Activated CD8-positive, alpha-beta memory T cell treated with anti-CD3 and anti-CD28 coated beads, Interleukin-2, amount 50 U/mL, for 48 hours (primary cell): Measurements from ENCODE around the gene ABTB1.
"Not testable (repeated sequence)": the region's sequence is repeated elsewhere in the genome, so short reads cannot be mapped to it uniquely, and the experiment has no call there.

Experiments used
- DNase-seq: peaks from one replicate; pipeline ENCODE4 v3.0.0-alpha.2; 2020

The ABTB1 gene

GRCh38 chr3:127673191-127674100, 694 bp downstream of the ABTB1 start:
- DNase-seq, result peak; percentile 78

DNA sequence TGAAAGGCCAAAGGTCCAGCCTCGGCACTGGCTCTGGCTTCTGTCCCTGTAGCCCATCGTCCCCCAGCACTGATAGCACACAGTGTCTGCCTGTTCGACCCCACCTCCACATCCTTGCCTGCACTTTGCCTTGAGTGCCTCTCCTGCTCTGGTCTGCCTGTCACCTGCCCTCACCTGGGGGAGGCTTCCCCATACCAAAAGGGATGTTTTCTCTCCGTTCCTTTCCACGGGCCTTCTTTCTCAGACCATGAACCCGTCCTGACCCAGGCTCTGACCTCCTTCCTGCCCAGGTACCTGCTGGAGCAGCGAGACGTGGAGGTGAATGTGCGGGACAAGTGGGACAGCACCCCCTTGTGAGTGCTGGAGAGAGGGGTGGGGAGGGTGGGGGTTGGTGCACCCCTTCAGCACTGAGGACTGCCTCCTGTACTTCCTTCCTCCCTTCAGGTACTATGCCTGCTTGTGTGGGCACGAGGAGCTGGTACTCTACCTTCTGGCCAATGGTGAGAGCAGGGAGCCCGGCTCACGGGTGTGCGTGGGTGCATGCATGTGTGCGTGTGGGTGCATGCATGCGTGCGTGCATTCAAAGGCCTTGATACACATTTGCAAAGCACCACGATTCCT, 1.5 kb downstream of the ABTB1 start:
- peak; percentile 52 for DNase-seq

GRCh38 chr3:127674790-127675189, 2.0 kb downstream of the ABTB1 start:
- DNase-seq, result peak; percentile 44

- DNase-seq, result no peak
Observed at GRCh38 chr3:127675651-127676391, 3.1 kb downstream of the ABTB1 start.

- no peak for DNase-seq
Observed at GRCh38 chr3:127676456-127676855, 3.7 kb downstream of the ABTB1 start.

GRCh38 chr3:127676921-127677351, 4.2 kb downstream of the ABTB1 start:
- no peak for DNase-seq

DNA sequence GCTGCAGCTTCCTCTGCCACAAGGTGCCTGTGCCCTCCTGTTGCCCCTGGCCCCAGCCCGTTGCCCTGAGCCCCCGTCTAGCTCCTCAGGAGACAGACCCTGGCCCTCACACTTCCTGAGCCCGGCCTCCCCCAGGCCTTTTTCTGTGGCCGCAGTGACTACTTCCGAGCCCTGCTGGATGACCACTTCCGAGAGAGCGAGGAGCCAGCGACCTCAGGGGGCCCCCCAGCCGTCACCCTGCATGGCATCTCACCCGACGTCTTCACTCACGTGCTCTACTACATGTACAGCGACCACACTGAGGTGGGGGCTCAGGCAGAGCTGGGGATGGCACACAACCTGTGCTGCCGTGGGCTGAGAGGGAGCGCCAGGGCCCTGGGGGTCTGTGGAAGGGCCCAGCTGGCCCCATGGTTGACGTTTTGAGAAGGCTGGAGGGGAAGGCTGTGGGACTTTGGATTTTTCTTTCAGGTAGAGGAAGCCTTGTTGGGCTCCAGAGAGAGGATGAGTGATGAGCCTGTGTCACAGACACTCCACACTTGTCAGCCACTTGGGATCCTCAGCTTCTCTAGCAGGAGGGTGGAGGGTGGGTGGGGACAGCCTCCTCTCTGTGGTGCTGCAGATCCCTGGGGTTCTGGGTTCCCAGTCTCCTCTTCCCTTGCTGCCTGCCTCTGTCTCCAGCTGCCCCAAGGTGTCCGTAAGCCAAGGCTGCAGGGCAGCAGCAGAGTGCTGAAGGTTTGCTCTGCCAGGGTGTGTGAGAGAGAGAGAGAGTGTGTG, 5.0 kb downstream of the ABTB1 start:
- DNase-seq, result no peak

DNA sequence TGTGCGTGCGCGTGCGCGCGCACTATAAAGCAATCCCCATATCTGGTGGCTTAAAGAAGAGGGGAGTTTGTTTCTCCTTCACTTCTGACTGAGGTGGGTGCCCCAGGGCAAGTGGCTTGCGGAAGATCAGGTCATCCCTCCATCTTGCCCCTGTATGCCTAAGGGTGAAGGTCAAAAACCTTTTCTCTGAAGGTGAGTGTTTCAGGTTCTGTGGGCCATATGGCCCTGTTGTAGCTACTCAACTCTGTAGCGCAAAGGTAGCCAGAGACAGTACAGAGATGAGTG, 5.5 kb downstream of the ABTB1 start:
- DNase-seq, result no peak

GRCh38 chr3:127678611-127679533, 6.1 kb downstream of the ABTB1 start:
- DNase-seq, result peak; percentile 49

- DNase-seq, result no peak
Observed at GRCh38 chr3:127679534-127680145, 6.9 kb downstream of the ABTB1 start.

DNA sequence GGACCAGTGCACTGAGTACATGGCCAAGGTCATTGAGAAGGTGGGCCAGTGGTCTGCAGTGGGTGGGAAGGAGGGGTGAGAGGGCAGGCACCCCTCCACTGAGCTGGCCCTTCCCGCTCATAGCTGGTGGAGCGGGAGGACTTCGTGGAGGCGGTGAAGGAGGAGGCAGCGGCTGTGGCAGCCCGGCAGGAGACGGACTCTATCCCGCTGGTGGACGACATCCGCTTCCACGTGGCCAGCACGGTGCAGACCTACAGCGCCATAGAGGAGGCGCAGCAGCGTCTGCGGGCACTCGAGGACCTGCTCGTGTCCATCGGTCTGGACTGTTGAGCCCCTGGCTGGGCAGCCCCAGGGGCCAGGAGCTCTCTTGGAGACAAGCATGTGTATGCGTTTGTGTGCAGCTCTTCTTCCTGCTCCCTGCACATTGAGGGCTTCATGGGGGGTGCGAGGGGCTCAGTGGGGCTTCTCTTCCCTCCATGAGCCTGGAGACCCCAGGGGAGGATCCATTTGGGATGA, 7.5 kb downstream of the ABTB1 start:
- DNase-seq, result no peak

GRCh38 chr3:127680798-127681221, 8.1 kb downstream of the ABTB1 start:
- peak; percentile 40 for DNase-seq

DNA sequence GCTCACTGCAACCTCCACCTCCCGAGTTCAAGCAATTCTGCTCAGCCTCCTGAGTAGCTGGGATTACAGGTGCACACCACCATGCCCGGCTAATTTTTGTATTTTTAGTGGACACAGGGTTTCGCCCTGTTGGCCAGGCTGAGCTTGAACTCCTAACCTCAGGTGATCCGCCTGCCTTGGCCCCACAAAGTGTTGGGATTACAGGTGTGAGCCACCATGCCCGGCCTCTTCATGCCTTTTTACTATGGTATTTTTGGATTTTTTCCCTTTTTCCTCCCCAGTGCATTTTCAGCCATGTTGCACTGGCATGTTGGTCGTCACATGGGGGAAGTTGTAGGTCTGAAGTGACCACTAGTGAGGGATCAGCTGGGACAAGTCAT, 9.4 kb downstream of the ABTB1 start:
- DNase-seq, result not testable (repeated sequence)

GRCh38 chr3:127682561-127682960, 9.8 kb downstream of the ABTB1 start:
- no peak for DNase-seq

DNA sequence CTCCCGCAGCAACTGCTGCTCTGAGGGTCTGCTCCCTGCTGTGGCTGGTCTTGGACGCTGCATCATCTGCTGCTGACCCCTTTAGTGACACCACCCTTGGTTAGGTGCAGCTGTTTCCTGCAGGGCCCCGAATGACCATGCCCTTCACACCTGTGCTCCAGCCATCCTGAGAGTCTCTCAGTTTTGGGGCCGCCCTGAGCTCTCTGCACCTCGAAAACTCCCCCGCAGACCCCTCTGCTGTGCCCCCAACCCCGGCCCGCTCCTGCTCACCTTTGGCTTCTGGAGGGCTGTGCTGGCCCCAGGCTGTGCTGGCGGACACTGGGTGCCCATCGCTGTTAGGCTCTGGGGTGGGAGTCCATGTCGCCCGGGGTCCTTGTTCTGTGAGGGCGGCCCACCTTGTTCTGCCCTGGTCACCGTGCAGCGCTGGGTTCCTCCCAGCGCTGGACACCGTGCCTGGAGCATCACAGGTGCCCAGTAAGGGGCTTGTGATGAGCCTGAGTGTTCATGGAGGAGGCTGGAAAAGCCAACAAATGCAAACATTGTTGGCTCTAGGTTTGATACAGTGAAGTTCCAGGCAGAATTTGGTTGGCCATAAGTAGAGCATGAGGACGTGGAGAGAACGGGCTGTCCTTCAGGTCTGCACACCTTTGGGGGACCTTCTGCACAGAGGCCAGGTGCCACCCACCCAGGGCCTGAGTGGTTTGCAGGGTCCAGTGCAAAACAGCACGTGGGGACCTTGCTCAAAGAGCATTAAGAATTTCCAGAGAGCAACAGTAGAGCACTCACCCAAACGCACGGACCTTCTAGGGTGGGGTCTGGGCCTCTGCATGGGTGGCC, 12.3 kb downstream of the ABTB1 start:
- DNase-seq, result no peak

GRCh38 chr3:127685708-127686511, 13.2 kb downstream of the ABTB1 start:
- DNase-seq, result no peak

DNA sequence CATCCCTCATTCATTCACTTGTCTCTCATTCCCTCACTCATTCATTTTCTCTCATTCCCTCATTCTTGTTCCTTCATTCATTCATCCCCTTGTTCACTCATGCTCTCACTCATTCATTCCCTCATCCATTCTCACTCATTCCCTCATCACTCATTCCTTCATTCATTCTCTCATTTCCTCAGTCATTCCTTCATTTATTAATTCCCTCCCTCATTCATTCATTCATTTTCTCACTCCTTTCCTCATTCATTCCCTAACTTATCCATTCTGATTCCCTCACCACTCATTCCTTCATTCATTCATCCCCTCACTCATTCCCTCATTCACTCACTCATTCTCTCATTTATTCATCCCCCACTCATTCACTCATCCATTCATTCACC, 13.8 kb downstream of the ABTB1 start:
- no peak for DNase-seq

DNA sequence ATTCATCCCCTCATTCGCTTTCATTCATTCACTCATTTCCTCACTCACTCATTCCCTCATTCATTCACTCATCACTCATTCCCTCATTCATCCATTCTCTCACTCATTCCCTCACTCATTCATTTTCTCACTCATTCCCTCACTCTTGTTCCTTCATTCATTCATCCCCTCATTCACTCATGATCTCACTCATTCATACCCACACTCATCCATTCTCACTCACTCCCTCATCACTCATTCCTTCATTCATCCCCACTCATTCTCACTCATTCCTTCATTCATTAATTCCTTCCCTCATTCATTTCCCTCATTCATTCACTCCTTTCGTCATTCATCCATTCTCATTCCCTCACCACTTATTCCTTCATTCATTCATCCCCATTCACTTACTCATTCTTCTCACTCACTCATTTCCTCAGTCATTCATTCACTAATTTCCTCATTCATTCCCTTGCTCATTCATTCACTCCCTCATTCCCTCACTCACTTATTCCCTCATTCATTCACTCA, 14.5 kb downstream of the ABTB1 start:
- no peak for DNase-seq

DNA sequence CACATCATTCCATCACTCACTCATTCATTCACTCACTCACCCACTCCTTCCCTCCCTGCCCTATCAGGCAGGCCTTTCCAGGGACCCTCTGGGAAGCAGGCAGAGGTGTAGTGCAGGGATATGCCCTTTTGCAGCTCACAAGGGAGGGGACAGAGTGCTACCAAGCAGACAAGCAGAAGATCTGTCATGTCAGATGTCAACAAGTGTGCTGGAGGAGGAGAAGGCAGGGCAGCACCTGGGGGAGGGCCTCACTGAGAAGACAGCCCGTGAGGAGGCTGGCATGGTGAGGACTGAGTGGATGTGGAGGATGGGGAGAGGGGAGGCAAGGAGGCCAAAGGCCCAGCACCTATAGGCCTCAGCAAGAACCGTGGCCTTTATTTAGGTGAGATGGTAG, 15.3 kb downstream of the ABTB1 start:
- DNase-seq, result no peak
